H9 (cell line): ENCODE results near the gene ARID1B. TPM values are rescaled to one million over a fixed set of nuclear protein-coding genes. Genes with fewer than 3 reads are reported as not detected.
A peak's percentile ranks its signal among the peaks of the same experiment; 100 is the strongest.

Experiments
- DNase-seq: peaks from one replicate; pipeline ENCODE4 v3.0.0-alpha.2; 2017
- H2AFZ ChIP-seq: one replicate; pipeline ENCODE4 v1.6.1; 2013; ENCODE audit warnings: mild to moderate bottlenecking, low read length, control low read depth, moderate library complexity
- H2AK5ac ChIP-seq: 2 replicates; pipeline ENCODE4 v1.6.1; 2013; ENCODE audit warnings: low read length, control low read depth, mixed read lengths; ENCODE audit not compliant: insufficient read length
- H2BK120ac ChIP-seq: one replicate; pipeline ENCODE4 v1.6.1; 2013; ENCODE audit warnings: low read depth, mild to moderate bottlenecking, low read length, control low read depth, inconsistent platforms; ENCODE audit not compliant: poor library complexity, severe bottlenecking
- H2BK12ac ChIP-seq: 2 replicates; pipeline ENCODE4 v1.6.1; 2013; ENCODE audit warnings: low read length, control low read depth, mixed read lengths, low read depth; ENCODE audit not compliant: insufficient read length
- H2BK15ac ChIP-seq: 2 replicates; pipeline ENCODE4 v1.6.1; 2013; ENCODE audit warnings: low read depth, low read length, control low read depth
- H2BK20ac ChIP-seq: one replicate; pipeline ENCODE4 v1.6.1; 2013; ENCODE audit warnings: low read depth, mild to moderate bottlenecking, low read length, control low read depth, inconsistent platforms; ENCODE audit not compliant: poor library complexity, severe bottlenecking
- H2BK5ac ChIP-seq: 2 replicates; pipeline ENCODE4 v1.6.1; 2013; ENCODE audit warnings: low read length, control low read depth, mixed read lengths; ENCODE audit not compliant: insufficient read length
- H3K14ac ChIP-seq: 2 replicates; pipeline ENCODE4 v1.6.1; 2013; ENCODE audit warnings: low read length, control low read depth; ENCODE audit not compliant: insufficient read depth
- H3K18ac ChIP-seq: 2 replicates; pipeline ENCODE4 v1.6.1; 2013; ENCODE audit warnings: low read depth, mild to moderate bottlenecking, mixed read lengths, low read length, control low read depth; ENCODE audit not compliant: insufficient read length
- H3K23ac ChIP-seq: 2 replicates; pipeline ENCODE4 v1.6.1; 2013; ENCODE audit warnings: low read length, control low read depth, mixed read lengths, low read depth; ENCODE audit not compliant: insufficient read length
- H3K23me2 ChIP-seq: 2 replicates; pipeline ENCODE4 v1.6.1; 2013; ENCODE audit warnings: low read depth, mild to moderate bottlenecking, mixed read lengths, low read length, control low read depth; ENCODE audit not compliant: insufficient read length, poor library complexity, severe bottlenecking
- H3K27ac ChIP-seq: 2 replicates; pipeline ENCODE4 v1.5.1; 2013; ENCODE audit warnings: low read length, control low read depth, mixed read lengths, low read depth; ENCODE audit not compliant: insufficient read length
- H3K27me3 ChIP-seq: 2 replicates; pipeline ENCODE4 v1.6.1; 2013; ENCODE audit warnings: low read length, control low read depth, inconsistent platforms; ENCODE audit not compliant: insufficient read depth
- H3K4ac ChIP-seq: 2 replicates; pipeline ENCODE4 v1.6.1; 2013; ENCODE audit warnings: low read depth, mild to moderate bottlenecking, control low read depth, inconsistent platforms, low read length, moderate library complexity
- H3K4me1 ChIP-seq: 2 replicates; pipeline ENCODE4 v1.6.1; 2013; ENCODE audit warnings: low read length, control low read depth, inconsistent platforms; ENCODE audit not compliant: insufficient read depth
- H3K4me2 ChIP-seq: 2 replicates; pipeline ENCODE4 v1.6.1; 2013; ENCODE audit warnings: low read length, control low read depth, mixed read lengths; ENCODE audit not compliant: insufficient read length, insufficient read depth
- H3K56ac ChIP-seq: 2 replicates; pipeline ENCODE4 v1.6.1; 2013; ENCODE audit warnings: low read depth, mild to moderate bottlenecking, mixed read lengths, low read length, control low read depth; ENCODE audit not compliant: insufficient read length
- H3K79me1 ChIP-seq: 2 replicates; pipeline ENCODE4 v1.6.1; 2013; ENCODE audit warnings: low read depth, mild to moderate bottlenecking, moderate library complexity, low read length, control low read depth, inconsistent platforms; ENCODE audit not compliant: insufficient read depth, poor library complexity, severe bottlenecking
- H3K79me2 ChIP-seq: 2 replicates; pipeline ENCODE4 v1.6.1; 2013; ENCODE audit warnings: low read length, control low read depth, inconsistent platforms; ENCODE audit not compliant: insufficient read depth
- H3K9ac ChIP-seq: 2 replicates; pipeline ENCODE4 v1.6.1; 2013; ENCODE audit warnings: low read length, control low read depth, mixed read lengths; ENCODE audit not compliant: insufficient read length; ENCODE audit errors: extremely low read depth
- H3K9me3 ChIP-seq: one replicate; pipeline ENCODE4 v1.6.1; 2013; ENCODE audit warnings: low read depth, low read length, inconsistent platforms; ENCODE audit not compliant: control insufficient read depth
- H3T11ph ChIP-seq: one replicate; pipeline ENCODE4 v1.6.1; 2013; ENCODE audit warnings: mild to moderate bottlenecking, low read length, control low read depth, inconsistent platforms
- H4K20me1 ChIP-seq: one replicate; pipeline ENCODE4 v1.6.1; 2013; ENCODE audit not compliant: control insufficient read depth, insufficient read length, insufficient read depth
- H4K5ac ChIP-seq: 2 replicates; pipeline ENCODE4 v1.6.1; 2013; ENCODE audit warnings: low read depth, mild to moderate bottlenecking, mixed read lengths, low read length, control low read depth; ENCODE audit not compliant: insufficient read length
- H4K8ac ChIP-seq: replicated peaks from 2 replicates; pipeline ENCODE4 v1.6.1; 2013; ENCODE audit warnings: low read length, control low read depth, mixed read lengths, low read depth; ENCODE audit not compliant: insufficient read length
- H4K91ac ChIP-seq: 2 replicates; pipeline ENCODE4 v1.6.1; 2013; ENCODE audit warnings: low read depth, mild to moderate bottlenecking, moderate library complexity, mixed read lengths, low read length, control low read depth; ENCODE audit not compliant: insufficient read length
- H3K27ac Mint-ChIP-seq, 3 experiments: 2 replicates in 2 of 3; 3 replicates in 1 of 3; pipeline ENCODE4 v1.8.0; 2020 to 2021; ENCODE audit warnings: mixed read lengths in 3 of 3, mild to moderate bottlenecking in 1 of 3, moderate library complexity in 1 of 3
- H3K27me3 Mint-ChIP-seq: 2 replicates; pipeline ENCODE4 v1.8.0; 2021; ENCODE audit warnings: low read depth, mild to moderate bottlenecking, moderate library complexity, mixed read lengths
- H3K36me3 Mint-ChIP-seq, 3 experiments: 2 replicates in 2 of 3; 3 replicates in 1 of 3; pipeline ENCODE4 v1.8.0; 2020 to 2021; ENCODE audit warnings: low read depth in 3 of 3, mixed read lengths in 3 of 3; ENCODE audit not compliant: insufficient read depth in 1 of 3
- H3K4me1 Mint-ChIP-seq, 2 experiments: 2 replicates each; pipeline ENCODE4 v1.8.0; 2020; ENCODE audit warnings: mixed read lengths in 2 of 2
- H3K4me3 Mint-ChIP-seq, 2 experiments: 2 replicates in 1 of 2; 3 replicates in 1 of 2; pipeline ENCODE4 v1.8.0; 2020 to 2021; ENCODE audit warnings: mild to moderate bottlenecking in 2 of 2, mixed read lengths in 2 of 2, moderate library complexity in 1 of 2
- H3K9me3 Mint-ChIP-seq, 2 experiments: 2 replicates in 1 of 2; 3 replicates in 1 of 2; pipeline ENCODE4 v1.8.0; 2020; ENCODE audit warnings: mild to moderate bottlenecking in 2 of 2, mixed read lengths in 2 of 2, moderate library complexity in 1 of 2
- WGBS: extraction: QIAGEN DNeasy Blood & Tissue Kit; methylation state at CpG from one replicate; pipeline ENCODE4 v1.1.7; 2013; ENCODE audit warnings: missing lambda C conversion rate, low lambda C conversion rate, mixed read lengths; ENCODE audit not compliant: insufficient read length; ENCODE audit errors: extremely low coverage; 5-methylcytosine and 5-hydroxymethylcytosine counted together
- total RNA-seq: library from RNA; stranded (reverse); gene quantifications from 2 replicates; pipeline ENCODE4 v1.2.1, GENCODE V29; 2021
- TF ChIP-seq, protein P1 (sequence below): fragments of 200-600 bp; sonication (generic); conservative IDR thresholded peaks from 3 replicates; pipeline ENCODE4 v1.8.0; 2021; ENCODE audit warnings: antibody characterized with exemption, mild to moderate bottlenecking

The ARID1B gene
- total RNA-seq, 1 experiment from 2014 or later = 88.2 TPM

DNA sequence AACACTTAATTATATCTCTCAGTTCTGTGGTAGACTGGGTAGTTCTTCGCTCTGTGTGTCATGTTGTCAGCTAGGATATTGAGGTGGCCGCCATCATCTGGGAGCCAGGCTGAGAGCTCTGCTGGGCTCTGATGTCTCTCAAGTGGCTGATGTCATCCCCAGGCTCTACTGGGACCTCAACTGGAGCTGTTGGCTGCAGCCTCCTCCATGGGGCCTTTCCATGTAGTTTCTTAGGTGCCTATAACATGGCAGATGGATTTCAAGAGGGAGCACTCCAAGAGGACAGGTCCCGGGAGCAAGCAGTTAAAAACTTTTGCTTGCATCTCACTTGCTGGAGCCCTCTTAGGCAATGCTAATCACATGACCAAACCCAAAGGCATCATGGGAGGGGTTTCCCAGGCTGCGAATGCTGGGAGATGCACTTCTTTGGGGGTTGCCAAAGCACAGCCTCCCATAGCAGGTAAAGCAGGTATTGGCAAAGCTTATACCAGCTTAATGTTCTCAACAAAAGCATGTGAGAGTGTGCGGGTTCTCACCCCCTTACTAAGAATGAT, 416.3 kb downstream of the ARID1B start:
- Histone ChIP-seq H3K9me3 (no peaks in the 10 kb centered on the region), H2BK5ac (no peak overlapping the region), H3T11ph (no peak overlapping the region), H4K91ac (no peak overlapping the region), H3K79me1 (no peaks in the 10 kb centered on the region), H3K9ac (no peak overlapping the region), H3K4ac (no peak overlapping the region), H4K8ac (no peak overlapping the region), H3K18ac (no peak overlapping the region), H2AK5ac (no peak overlapping the region), H2BK20ac (no peak overlapping the region), H4K20me1 (peaks cover 3% of the 10 kb centered on the region), H2BK15ac (no peak overlapping the region), H3K27ac (no peak overlapping the region), H3K79me2 (no peaks in the 10 kb centered on the region), H3K56ac (no peak overlapping the region), H3K14ac (no peak overlapping the region), H3K4me1 (no peaks in the 10 kb centered on the region; the same call in 1 of the 2 replicates), H3K23ac (no peak overlapping the region), H4K5ac (no peak overlapping the region), H2AFZ (no peak overlapping the region), H2BK12ac (no peak overlapping the region), H2BK120ac (no peak overlapping the region), H3K23me2 (no peaks in the 10 kb centered on the region), H3K4me2 (no peak overlapping the region), H3K27me3 (no peaks in the 10 kb centered on the region)
- H3K4me3 Mint-ChIP-seq = no peak overlapping the region
- H3K36me3 Mint-ChIP-seq = peaks cover 34 to 69% (median 61%) of the 10 kb centered on the region in 3 experiments
- H3K4me1 Mint-ChIP-seq = peaks cover 4 to 13% of the 10 kb centered on the region in 2 experiments
- H3K9me3 Mint-ChIP-seq = no peaks in the 10 kb centered on the region
- no peaks in the 10 kb centered on the region for H3K27me3 Mint-ChIP-seq
- DNase-seq = no peak
- TF ChIP-seq, protein P1, sequence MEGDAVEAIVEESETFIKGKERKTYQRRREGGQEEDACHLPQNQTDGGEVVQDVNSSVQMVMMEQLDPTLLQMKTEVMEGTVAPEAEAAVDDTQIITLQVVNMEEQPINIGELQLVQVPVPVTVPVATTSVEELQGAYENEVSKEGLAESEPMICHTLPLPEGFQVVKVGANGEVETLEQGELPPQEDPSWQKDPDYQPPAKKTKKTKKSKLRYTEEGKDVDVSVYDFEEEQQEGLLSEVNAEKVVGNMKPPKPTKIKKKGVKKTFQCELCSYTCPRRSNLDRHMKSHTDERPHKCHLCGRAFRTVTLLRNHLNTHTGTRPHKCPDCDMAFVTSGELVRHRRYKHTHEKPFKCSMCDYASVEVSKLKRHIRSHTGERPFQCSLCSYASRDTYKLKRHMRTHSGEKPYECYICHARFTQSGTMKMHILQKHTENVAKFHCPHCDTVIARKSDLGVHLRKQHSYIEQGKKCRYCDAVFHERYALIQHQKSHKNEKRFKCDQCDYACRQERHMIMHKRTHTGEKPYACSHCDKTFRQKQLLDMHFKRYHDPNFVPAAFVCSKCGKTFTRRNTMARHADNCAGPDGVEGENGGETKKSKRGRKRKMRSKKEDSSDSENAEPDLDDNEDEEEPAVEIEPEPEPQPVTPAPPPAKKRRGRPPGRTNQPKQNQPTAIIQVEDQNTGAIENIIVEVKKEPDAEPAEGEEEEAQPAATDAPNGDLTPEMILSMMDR = no peak
- H3K27ac Mint-ChIP-seq = peak overlapping the region in 1 of 3 experiments; percentile 56; a peak in 2 of 7 replicates
- no CpG with 5 or more reads among the region's 5 CpGs for WGBS
